GM19025 (cell line): ENCODE data around the gene PMEPA1.

Source experiments
- ATAC-seq: cut with Tn5 transposase; IDR thresholded peaks from one replicate; pipeline ENCODE4 v1.9.1; 2021; ENCODE audit warnings: mild to moderate bottlenecking, low read depth, moderate library complexity; ENCODE audit not compliant: unreplicated experiment

The PMEPA1 gene

DNA sequence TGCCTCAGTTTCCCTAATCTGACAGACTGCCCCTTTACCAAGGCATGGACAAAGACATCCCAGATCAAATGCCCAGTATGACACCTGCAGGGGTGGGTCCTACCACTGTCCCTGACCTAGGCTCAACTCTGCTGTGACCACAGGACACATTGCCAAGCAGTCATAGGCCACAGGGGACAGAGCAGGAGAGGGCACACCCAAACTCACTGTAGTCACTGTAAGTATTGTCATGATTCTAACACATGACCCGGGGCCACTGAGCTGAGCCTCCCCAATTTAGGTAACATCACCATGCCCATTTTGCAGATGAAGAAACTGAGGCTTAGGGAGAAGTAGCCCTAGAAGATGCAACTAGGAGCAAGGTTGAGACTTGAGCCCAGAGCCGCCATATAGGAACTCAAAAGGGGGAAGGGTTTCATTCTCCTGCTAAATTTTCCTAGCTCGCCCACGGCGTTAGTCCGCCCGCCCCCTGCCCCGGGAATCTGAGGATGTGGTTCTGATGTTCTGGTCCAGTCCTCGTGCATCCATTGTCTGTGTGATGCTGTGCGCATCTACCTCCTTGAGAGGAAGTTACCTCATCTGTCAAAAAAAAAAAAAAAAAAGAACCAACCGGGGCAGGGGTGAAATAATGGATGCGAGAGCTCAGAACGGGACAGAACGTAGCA is 44.8 kb downstream of the PMEPA1 start:
- ATAC-seq, result no peak

DNA sequence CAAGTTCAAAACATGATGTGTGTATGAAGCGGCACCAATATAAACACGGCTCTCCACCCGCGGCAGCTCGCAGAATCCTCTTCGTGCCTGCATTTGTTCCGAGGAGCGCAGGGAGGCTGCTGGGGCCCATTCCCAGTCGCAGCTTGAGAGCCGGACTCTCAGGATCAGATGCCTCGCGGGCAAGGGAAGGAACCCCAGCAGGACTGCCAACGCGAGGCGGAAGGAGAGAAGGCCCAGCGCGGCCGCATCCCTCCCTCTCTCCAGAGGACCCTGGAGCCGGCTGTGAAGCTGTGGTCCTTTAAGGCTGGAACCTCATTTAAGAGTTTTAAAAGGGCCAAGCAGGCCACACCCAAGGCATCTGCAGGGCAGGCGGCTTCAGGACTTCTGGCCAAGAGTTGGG is 45.3 kb downstream of the PMEPA1 start:
- ATAC-seq, result no peak

DNA sequence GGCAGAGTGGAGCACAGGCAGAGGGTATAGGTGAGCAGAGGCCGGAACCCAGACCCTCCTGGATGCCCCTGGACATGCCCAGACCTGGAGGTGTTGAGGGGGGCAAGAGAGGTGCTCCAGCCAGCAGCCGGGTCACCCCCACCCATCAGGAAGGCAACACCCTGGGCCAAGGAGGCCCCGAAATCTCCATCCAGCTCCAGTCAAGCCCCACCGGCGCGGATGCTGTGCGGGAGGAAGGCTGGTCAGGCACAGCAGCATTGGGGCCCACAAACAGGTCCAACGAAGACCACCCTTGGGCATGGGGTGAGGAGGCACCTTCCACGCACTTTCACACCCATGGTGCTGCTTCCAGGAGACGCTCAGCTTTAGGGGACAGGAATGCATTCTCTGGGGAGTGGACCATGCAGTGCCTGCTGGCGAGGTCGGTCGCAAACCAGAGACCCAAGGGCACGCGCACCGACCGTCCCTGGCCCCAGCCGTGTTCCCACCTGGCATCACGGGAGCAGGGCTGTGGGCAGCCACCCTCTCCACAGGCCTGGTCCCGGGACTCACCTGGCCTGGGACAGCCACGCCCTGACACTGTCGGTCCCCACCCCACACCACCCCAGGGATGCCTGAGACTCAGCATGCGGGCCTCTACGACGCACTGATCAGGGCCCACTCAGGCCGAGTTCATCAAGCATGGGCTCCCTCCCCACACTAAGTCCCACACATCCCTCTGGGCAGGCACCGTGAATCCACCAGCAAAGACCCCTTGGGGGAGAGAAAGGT is 45.9 kb downstream of the PMEPA1 start:
- ATAC-seq, result no peak

DNA sequence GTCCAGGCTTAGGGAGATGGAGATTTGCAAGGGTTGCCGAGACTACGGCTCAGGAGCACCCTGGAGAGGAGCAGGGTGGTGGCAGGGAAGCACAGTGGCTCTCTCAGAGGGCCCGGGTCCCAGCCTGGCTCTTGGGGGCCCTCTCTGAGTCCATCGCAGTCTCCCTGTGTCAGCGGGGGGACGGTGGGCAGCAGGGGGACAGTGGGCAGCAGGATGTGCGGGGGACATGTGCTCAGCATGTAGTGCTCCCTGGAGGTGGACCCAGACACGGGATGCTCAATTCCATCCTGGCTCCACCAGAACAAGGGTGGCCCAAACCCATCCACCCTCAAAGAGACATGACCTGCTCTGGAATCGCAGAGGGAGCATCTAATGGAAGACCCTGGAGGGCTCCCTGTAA is 46.6 kb downstream of the PMEPA1 start:
- no peak for ATAC-seq

DNA sequence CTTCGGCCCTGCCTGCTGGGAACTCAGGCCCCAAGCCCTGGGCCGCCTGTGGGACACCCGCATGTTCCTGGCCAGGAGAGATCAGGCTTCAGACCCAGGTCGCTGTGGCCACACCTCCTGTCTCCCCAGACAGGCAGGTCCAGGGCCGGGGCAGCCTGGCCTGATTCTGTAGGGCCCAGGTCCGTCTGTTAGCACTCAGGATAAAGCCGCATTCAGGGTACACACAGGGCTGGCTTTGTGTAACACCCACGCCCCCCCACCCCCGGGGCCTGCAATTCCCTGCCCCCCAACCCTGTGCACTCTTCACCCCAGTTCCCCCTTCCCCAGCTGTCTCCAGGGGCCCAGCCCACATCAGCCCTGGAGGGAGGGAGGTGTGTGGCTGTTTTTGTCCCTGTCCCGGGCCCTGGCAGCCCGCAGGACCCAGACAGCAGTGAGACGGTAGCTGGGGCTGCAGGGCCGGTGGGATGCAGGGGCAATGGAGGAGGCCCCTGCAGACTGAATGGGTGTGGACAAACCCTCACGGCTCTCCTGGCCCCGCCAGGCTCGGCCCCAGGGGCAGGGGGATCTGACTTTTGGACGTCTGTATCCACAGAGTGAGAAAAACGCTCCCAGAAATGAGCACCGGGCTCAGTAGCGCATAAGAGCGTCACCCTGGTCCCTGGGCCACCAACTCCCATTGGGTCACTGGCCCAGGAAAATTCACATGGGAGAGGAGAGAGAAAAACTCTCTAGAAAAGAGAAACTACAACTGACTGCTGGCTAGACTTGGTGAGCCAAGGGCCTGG is 47.2 kb downstream of the PMEPA1 start:
- ATAC-seq, result no peak

DNA sequence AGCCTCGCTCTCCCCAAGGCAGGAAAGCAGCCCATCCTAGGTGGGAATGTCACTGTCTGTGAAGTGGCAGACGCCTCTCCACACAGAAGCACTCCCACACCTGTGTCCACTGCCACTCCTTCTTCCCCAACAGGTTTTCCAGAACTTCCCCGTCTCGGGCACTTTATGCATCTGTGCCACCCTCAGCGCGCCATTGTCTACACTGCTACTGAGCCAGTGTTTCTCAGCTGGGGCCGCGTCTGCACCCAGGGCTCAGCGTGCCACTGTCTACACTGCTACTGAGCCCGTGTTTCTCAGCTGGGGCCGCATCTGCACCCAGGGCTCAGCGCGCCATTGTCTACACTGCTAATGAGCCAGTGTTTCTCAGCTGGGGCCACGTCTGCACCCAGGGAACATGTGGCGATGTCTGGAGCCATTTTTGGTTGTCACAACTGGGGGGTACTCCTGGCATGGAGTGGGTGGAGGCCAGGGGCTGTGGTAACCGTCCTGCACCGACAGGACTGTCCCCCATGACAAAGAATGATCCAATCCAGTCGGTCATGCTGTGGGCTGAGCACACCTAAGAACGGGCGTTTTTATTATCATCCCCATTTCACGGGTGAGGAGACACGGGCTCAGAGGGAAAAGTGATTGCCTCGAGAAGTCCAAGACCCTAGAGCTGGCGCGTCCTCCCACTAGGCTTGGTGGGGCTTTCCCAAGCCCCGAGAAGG is 47.9 kb downstream of the PMEPA1 start:
- ATAC-seq, result no peak

DNA sequence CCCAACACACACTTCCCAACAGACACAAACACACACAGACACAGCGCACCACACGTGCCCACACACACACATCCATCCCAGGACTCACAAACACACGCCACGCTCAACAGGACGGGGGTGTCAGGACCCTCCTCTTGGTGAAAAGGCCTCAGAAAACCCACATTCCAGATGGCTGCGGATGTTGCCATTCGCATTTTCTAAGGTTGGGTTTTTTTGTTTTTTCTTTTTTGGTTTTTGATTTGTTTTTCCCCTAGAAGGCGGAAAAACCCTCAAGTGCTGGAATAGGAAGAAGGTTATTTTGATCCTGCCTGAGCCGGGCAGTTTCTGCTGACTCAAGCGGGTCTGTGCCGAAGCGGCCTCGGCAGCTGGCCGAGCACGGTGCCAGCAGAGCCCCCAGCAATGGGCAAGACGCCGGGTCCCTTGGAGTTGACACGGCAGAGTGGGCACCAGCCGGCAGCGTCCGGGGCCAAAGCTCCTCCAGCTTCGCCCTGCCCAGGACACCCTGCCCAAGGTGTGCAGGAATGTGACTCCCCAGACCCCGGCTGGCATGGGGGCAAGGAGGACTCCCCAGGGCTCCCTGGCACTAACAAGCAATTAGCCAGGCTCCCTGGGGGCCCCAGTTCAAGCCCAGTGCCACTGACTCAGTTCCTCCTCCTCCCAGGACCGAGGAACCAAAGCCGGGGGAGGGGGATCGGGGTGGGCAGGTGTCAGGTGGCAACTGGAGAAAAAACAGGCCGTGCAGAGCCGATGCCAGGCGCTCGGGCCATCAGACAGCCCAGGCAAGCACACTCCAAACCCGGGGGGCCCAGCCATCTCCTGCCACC is 48.7 kb downstream of the PMEPA1 start:
- ATAC-seq, result no peak

DNA sequence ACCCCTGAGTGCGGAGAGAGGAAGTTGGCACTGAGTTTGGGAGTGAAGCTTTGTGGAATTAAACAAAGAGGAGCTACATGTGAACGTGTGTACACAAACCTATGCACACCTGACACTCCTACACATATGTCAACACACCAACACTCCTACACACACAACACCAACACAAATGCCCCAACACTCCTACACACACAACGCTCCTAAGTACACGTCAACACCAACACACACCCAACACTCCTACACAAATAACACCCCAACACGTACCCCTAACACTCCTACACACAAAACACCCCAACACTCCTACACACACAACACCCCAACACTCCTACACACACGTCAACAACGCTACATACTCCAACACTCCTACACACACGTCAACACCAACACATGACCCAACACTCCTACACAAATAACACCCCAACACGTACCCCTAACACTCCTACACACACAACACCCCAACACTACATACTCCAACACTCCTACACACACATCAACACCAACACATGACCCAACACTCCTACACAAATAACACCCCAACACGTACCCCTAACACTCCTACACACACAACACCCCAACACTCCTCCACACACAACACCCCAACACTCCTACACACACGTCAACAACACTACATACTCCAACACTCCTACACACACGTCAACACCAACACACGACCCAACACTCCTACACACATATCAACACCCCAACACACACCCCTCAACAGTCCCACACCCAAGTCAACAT is 49.5 kb downstream of the PMEPA1 start:
- ATAC-seq, result no peak

DNA sequence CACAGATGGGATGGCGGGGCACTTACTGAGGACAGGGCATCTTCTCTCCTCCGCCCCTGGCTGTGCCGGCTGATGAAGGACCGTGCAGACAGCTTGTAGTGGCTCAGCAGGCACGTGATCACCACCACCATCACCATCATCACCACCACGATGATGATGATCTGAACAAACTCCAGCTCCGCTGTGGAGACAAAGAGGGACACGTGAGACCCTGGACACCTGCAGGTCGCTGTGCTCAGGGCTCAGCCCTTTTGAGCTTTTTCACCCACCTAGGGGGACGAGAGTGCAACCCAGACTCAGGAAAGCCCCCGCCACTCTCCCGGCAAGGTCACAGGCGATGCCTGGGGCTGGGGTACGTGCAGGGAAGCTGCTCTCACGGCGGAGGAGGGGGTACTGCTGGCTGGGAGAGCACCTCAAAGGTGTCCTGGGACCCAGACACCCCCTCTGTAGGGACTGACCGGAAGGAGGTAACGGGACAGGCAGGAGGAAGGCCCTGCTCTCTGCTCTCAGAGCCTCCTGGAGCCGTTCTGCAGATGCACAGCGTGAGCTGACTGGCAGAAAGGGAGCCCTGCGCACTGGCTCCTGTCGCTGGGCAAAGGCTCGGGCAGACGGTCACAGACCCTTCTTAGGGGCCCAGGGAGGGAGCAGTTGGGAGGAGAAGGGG is 50.2 kb downstream of the PMEPA1 start:
- ATAC-seq, result no peak

DNA sequence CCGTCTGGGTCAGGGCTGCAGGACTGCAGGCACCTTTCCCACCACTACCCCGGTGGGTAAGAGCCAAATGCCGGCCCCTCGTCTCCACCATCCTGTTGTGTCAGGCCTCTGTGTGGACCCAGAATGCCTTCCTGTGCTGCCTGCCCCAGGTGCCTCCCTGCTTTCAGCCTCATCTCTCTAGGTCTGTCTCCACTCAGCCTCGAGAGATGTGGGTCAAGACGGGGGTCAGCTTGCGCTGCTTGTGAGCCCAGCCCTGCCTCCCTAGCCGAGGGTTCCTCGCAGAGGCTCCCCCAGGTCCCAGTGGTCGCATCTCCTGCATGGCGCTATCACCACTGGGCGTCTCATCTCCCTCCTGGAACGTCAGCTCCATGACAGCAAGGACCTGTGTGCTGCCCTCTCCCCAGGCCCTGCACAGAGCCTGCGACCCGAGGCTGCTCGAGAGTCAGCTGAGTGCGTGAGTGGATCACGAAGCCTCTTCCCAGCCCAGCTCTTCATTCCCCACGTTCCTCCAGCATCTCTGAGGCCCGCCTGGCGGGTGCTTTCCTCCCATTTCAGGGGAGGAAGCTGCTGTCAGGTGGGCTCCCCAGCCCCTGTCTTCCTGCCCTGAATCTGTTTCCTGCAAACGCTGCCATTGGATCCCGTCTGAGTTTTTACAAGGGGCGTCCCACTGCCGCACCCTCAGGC is 50.8 kb downstream of the PMEPA1 start:
- no peak for ATAC-seq

DNA sequence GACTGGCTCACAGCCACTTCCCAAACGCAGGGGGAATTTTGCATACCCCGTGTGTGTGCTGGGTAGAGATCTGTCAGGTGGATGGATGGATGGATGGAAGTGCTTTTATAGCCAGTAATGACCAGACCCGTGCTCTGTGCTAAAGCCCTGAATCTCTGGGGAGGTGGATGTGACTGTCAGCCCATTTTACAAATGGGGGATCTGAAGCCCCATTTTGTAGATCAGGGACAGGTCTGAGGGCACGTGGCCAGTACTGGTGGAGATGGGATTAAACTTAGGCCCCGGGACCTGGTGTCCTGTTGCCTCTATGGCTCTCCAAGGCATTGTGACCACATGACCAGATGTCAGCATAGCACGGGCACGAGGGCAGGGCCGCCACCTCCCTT is 51.4 kb downstream of the PMEPA1 start:
- ATAC-seq, result no peak

DNA sequence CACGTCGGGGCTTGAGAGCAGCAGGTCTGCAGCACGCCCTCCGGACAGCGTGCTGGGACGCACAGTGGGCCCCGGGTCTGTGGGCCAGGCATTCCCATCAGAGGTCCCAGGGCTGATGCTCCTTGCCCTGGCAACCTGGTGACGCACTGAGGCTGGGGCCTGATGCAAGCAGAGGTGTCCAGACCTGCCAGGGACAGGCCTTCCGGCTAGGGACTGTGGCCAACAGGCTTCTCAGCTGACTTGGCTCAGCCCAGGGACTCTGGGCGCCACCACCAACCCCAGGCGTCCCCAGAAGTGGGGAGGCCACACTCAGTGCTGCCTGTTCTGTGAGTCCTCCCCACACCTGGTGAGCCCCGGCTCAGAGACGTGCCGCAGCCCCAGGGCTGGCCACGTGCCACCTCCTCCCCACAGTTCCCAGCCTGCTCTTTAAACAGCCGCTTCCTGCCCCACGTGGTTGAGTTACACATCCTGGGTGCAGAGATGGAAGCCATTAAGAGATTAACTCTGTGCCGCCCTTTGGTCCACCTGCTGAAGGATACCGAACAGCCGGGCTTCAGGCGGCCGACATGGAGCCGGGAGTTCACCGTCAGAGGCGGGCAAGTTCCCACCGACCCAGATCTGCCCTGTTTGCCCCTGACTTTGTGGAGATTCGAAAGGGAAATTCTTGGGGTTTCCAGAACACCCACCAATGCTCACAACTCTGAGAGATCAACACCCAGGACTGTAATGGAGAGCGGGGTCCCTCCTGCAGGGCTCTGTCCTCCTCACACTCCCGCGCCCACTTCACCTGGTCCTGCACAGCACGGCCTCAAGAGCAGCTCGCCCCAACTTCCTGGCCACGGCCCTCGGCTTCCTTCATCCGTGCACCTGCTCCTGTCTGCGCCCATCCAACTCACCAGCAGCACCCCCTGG is 52.0 kb downstream of the PMEPA1 start:
- no peak for ATAC-seq

DNA sequence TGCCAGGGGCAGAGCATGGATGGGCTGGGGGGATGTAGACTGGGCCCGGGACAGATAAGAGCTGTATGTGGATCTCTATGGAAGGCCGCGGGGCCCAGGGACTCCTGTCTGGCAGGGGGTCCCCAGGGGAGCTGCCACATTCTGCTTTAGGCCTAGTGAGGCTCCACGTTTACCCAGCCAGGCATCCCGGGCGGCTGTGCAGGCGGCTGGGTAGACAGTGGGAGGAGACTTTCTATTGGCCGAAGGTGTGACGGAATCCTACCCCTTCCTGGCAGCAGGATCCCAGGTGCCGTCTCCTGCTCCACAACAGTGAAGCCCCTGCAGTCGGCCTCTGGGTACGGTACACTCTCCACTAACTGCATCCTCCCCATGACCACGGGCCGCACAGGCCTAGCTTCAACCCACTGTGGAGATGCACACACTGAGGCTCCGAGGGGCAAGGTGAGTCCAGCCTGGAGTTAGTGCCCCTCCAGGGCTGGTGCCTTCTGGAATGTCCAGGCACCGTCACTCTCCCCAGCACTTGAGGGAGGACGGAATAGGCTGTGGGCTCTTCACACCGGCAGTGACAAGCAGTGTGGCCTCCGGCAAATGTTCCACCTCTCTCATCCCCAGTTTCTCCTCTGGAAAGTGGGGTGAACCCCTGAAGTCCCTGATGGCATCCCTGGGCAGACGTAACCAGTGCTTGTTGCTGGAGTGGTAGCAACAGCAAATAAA is 52.8 kb downstream of the PMEPA1 start:
- no peak for ATAC-seq

DNA sequence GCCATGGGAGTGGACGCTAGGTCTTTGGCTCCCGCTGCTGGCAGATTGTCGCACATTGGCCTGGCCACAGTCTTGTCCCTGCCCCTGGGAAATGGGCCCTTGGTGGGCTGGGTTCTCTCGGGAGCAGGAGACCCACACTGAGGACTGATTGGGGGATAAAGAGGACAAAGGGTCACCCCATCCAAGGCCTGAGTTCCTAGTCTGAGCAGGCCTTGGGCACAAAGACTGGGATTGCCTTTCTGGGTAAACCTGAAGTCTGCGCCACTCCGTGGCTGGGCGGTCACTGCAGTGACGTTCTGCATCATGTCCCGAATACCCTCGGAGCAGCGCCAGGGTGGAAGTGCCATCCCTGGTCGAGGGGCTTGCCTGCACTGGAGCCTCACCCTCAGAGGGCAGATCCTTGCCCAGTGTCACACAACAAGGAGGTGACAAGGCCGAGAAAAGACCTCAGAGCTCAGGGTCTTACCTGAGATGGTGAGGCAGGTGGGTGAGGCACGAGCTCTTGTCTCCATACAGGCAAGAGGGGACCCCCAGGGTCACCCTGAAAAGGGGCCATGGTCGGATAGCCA is 53.5 kb downstream of the PMEPA1 start:
- ATAC-seq, result no peak

DNA sequence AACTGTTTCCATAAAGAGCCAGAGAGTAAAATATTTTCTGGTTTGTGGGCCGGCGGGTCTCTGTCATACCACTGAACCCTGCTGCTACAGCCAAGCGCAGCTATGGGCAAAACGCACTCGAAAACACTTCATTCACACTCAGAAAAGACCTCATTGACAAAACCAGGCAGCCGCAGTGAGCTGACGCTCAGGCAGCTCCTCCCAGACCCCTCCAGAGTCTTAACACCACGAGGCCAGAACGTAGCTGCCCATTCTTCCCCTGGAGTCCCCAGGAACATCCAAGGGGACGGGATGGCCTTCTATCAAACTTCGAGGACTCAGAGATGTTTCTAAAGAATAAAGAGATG is 54.0 kb downstream of the PMEPA1 start:
- no peak for ATAC-seq

DNA sequence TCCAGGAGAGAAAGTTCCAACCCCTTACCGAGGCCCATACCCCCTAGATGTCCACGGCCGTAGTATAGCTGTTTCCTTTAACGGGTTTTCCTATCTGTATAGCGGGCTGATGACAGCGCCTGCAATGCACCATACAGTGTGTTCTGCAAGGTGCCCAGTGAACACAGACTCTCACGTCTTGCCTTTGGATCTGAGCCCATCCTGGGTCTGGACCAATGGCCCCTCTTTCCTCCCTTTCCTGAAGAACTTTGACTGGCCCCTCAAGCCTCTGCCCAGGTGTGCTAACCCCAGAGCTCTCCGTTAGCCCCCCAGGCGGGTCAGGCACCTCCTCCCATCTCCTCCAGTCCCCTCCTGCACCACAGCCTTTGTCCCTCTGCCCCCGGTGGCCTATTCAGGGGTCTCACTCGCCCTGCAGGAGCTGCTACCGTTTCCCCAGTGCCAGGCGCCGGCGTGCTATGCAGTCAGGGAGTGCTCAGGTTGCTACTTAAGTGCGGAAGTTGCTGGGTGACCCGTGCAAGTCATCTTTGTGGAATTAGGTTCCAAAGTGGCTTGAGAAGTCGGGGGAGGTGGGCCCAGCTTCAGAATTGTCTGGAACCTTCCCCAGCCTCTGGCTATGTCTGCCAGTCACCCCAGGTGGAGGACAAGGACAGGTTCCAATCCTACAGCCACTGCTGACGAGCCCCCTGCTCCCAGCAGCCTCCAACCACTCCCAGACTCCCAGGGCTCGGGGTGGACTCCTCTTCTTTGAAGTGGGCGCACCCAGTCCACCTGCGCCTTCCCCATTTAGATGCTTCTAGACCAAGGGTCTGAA is 54.6 kb downstream of the PMEPA1 start:
- ATAC-seq, result no peak
